Thoracic aorta (tissue), 2 donors: ENCODE results near the gene ABCA3. TPM values are rescaled to one million over a fixed set of nuclear protein-coding genes. Genes with fewer than 3 reads are reported as not detected.

Source experiments
- ATAC-seq: fragments of 150-250 bp; one replicate; pipeline ENCODE4 v1.8.0; 2017; ENCODE audit warnings: low read depth; ENCODE audit not compliant: insufficient number of reproducible peaks, low FRiP score
- DNase-seq: peaks from one replicate; pipeline ENCODE4 v3.0.0-alpha.2; 2020; ENCODE audit warnings: low spot score
- H3K27ac ChIP-seq, 2 donors: fragments of 200-600 bp; sonication (generic); 1 replicate in 1 of 2; 2 replicates in 1 of 2; pipeline ENCODE4 v1.5.1; 2016; ENCODE audit warnings: mild to moderate bottlenecking in 2 of 2, moderate library complexity in 2 of 2
- H3K27me3 ChIP-seq: fragments of 200-600 bp; sonication (generic); replicated peaks from 2 replicates; pipeline ENCODE4 v1.6.0; 2016; ENCODE audit warnings: mild to moderate bottlenecking; ENCODE audit not compliant: insufficient read depth
- H3K36me3 ChIP-seq: fragments of 200-600 bp; sonication (generic); one replicate; pipeline ENCODE4 v1.5.1; 2016
- H3K4me1 ChIP-seq, 2 donors: fragments of 200-600 bp; sonication (generic); 1 replicate in 1 of 2; 2 replicates in 1 of 2; pipeline versions ENCODE4 v1.5.1 to v1.6.0; 2016; ENCODE audit warnings: low read depth in 2 of 2, mild to moderate bottlenecking in 1 of 2; ENCODE audit not compliant: control insufficient read depth in 1 of 2
- H3K4me3 ChIP-seq: fragments of 200-600 bp; sonication (generic); 2 replicates; pipeline ENCODE4 v1.5.1; 2016; ENCODE audit warnings: mild to moderate bottlenecking
- H3K9me3 ChIP-seq: fragments of 200-600 bp; sonication (generic); 2 replicates; pipeline ENCODE4 v1.5.1; 2016
- CTCF ChIP-seq: fragments of 200-600 bp; sonication (generic); IDR thresholded peaks from one replicate; pipeline ENCODE4 v1.5.1; 2019; ENCODE audit warnings: antibody characterized with exemption
- total RNA-seq, 2 donors: library from RNA; depleted of rRNA; stranded (reverse); fragments of >200 nt; gene quantifications; one replicate each; pipeline versions ENCODE4 v1.1.0 to v1.2.3, GENCODE V29; 2016

ABCA3 gene
- total RNA-seq, 2 donors from 2014 or later, result 16.4 to 25.2 TPM

- Histone ChIP-seq H3K4me3 (no peak overlapping the region), H3K27ac (no peak overlapping the region), H3K36me3 (peaks cover 22% of the 10 kb centered on the region), H3K27me3 (no peaks in the 10 kb centered on the region), H3K4me1 (no peaks in the 10 kb centered on the region), H3K9me3 (no peaks in the 10 kb centered on the region)
- no peak for ATAC-seq
- no peak for TF ChIP-seq CTCF
- no peak for DNase-seq
Measured at GRCh38 chr16:2289282-2289681, 51.2 kb downstream of the ABCA3 start.

- H3K27ac ChIP-seq, result no peak overlapping the region
- ATAC-seq (no peak), DNase-seq (no peak)
- no peaks in the 10 kb centered on the region for H3K27me3 ChIP-seq
- H3K36me3 ChIP-seq, result peaks cover 19% of the 10 kb centered on the region
- H3K4me3 ChIP-seq, result no peak overlapping the region
- no peaks in the 10 kb centered on the region for H3K4me1 ChIP-seq
- TF ChIP-seq CTCF, result no peak
- no peaks in the 10 kb centered on the region for H3K9me3 ChIP-seq
Measured at GRCh38 chr16:2288726-2289125, 51.8 kb downstream of the ABCA3 start.

GRCh38 chr16:2287916-2288547 lies 52.5 kb downstream of the ABCA3 start:
- Histone ChIP-seq H3K27me3 (no peaks in the 10 kb centered on the region), H3K36me3 (peaks cover 19% of the 10 kb centered on the region), H3K4me1 (no peaks in the 10 kb centered on the region), H3K27ac (no peak overlapping the region), H3K9me3 (no peaks in the 10 kb centered on the region), H3K4me3 (no peak overlapping the region)
- ATAC-seq (no peak), DNase-seq (no peak)
- no peak for TF ChIP-seq CTCF

- ATAC-seq (no peak), DNase-seq (no peak)
- Histone ChIP-seq H3K27me3 (no peaks in the 10 kb centered on the region), H3K36me3 (peaks cover 13% of the 10 kb centered on the region), H3K4me3 (no peak overlapping the region), H3K9me3 (no peaks in the 10 kb centered on the region), H3K4me1 (no peaks in the 10 kb centered on the region), H3K27ac (no peak overlapping the region)
- no peak for TF ChIP-seq CTCF
Measured at GRCh38 chr16:2286550-2286949, 54.0 kb downstream of the ABCA3 start.

- Histone ChIP-seq H3K9me3 (no peaks in the 10 kb centered on the region), H3K27me3 (no peaks in the 10 kb centered on the region), H3K27ac (no peak overlapping the region), H3K36me3 (peaks cover 10% of the 10 kb centered on the region), H3K4me3 (no peak overlapping the region), H3K4me1 (no peaks in the 10 kb centered on the region)
- no peak for DNase-seq
- TF ChIP-seq CTCF, result no peak
- no peak for ATAC-seq
Measured at GRCh38 chr16:2285731-2286191, 54.8 kb downstream of the ABCA3 start.
